GM12892 (cell line): ENCODE measurements around the gene RBMS3.

Source experiments
- DNase-seq: peaks from one replicate; pipeline ENCODE4 v3.0.0; 2011; ENCODE audit not compliant: insufficient read length
- FAIRE-seq: peaks from 2 replicates; lab custom pipeline; 2011; peaks lifted over from hg19 to GRCh38; lab: Jason Lieb, UNC
- POLR2A ChIP-seq: IDR thresholded peaks from 2 replicates; pipeline ENCODE4 v1.6.1; 2011; ENCODE audit warnings: low read depth, low read length, control low read depth
- POLR2AphosphoS5 ChIP-seq: IDR thresholded peaks from 2 replicates; pipeline ENCODE4 v1.6.1; 2011; ENCODE audit warnings: low read depth, low read length, control low read depth
- TAF1 ChIP-seq: IDR thresholded peaks from 2 replicates; pipeline ENCODE4 v1.6.1; 2011; ENCODE audit warnings: low read depth, mild to moderate bottlenecking, control low read depth, low read length, borderline replicate concordance

Gene RBMS3

GRCh38 chr3:29291982-29292363, 11.1 kb downstream of the RBMS3 start:
- FAIRE-seq (no peak), DNase-seq (no peak)
- TF ChIP-seq POLR2AphosphoS5: no peak
- TF ChIP-seq POLR2A: no peak
- no peak for TF ChIP-seq TAF1

GRCh38 chr3:29293421-29293820, 12.6 kb downstream of the RBMS3 start:
- no peak for FAIRE-seq
- no peak for TF ChIP-seq POLR2AphosphoS5
- no peak for TF ChIP-seq TAF1
- no peak for TF ChIP-seq POLR2A
- DNase-seq: no peak

GRCh38 chr3:29297998-29298397, 17.1 kb downstream of the RBMS3 start:
- TF ChIP-seq TAF1 (no peak), POLR2A (no peak), POLR2AphosphoS5 (no peak)
- FAIRE-seq: peak; percentile 60
- no peak for DNase-seq

GRCh38 chr3:29301332-29302019, 20.6 kb downstream of the RBMS3 start:
- TF ChIP-seq POLR2AphosphoS5: no peak
- TF ChIP-seq POLR2A: no peak
- no peak for TF ChIP-seq TAF1
- FAIRE-seq: no peak
- DNase-seq: no peak

- TF ChIP-seq TAF1 (no peak), POLR2AphosphoS5 (no peak), POLR2A (no peak)
- FAIRE-seq: no peak
Observed at GRCh38 chr3:29302619-29303018, 21.7 kb downstream of the RBMS3 start.

GRCh38 chr3:29307295-29307694, 26.4 kb downstream of the RBMS3 start:
- TF ChIP-seq POLR2AphosphoS5 (no peak), TAF1 (no peak), POLR2A (no peak)
- no peak for DNase-seq
- peak; percentile 24 for FAIRE-seq

More at GRCh38 chr3:29302619-29303018, 21.7 kb downstream of the RBMS3 start:
- no peak for DNase-seq

GRCh38 chr3:29310865-29311264, 30.0 kb downstream of the RBMS3 start:
- no peak for TF ChIP-seq TAF1
- DNase-seq (no peak), FAIRE-seq (no peak)

GRCh38 chr3:29311795-29312194, 30.9 kb downstream of the RBMS3 start:
- no peak for DNase-seq
- no peak for TF ChIP-seq TAF1
- no peak for FAIRE-seq

GRCh38 chr3:29312395-29312794, 31.5 kb downstream of the RBMS3 start:
- no peak for DNase-seq
- FAIRE-seq: no peak
- TF ChIP-seq TAF1 (no peak), POLR2A (no peak), POLR2AphosphoS5 (no peak)

- TF ChIP-seq TAF1 (no peak), POLR2A (no peak), POLR2AphosphoS5 (no peak)
- FAIRE-seq (no peak), DNase-seq (no peak)
Observed at GRCh38 chr3:29312960-29313452, 32.1 kb downstream of the RBMS3 start.

- TF ChIP-seq POLR2AphosphoS5 (no peak), TAF1 (no peak), POLR2A (no peak)
Observed at GRCh38 chr3:29313981-29314726, 33.3 kb downstream of the RBMS3 start.

GRCh38 chr3:29314727-29315088, 33.8 kb downstream of the RBMS3 start:
- DNase-seq (no peak), FAIRE-seq (no peak)
- TF ChIP-seq TAF1 (no peak), POLR2AphosphoS5 (no peak), POLR2A (no peak)

More at GRCh38 chr3:29313981-29314726, 33.3 kb downstream of the RBMS3 start:
- DNase-seq (no peak), FAIRE-seq (no peak)

- FAIRE-seq: no peak
- TF ChIP-seq TAF1 (no peak), POLR2A (no peak), POLR2AphosphoS5 (no peak)
- no peak for DNase-seq
Observed at GRCh38 chr3:29317659-29318173, 36.8 kb downstream of the RBMS3 start.
